GM18517 (cell line): ENCODE results near the gene PHACTR2.

Experiments
- ATAC-seq: cut with Tn5 transposase; IDR thresholded peaks from one replicate; pipeline ENCODE4 v1.9.1; 2021; ENCODE audit warnings: mild to moderate bottlenecking, moderate library complexity; ENCODE audit not compliant: unreplicated experiment

The PHACTR2 gene

DNA sequence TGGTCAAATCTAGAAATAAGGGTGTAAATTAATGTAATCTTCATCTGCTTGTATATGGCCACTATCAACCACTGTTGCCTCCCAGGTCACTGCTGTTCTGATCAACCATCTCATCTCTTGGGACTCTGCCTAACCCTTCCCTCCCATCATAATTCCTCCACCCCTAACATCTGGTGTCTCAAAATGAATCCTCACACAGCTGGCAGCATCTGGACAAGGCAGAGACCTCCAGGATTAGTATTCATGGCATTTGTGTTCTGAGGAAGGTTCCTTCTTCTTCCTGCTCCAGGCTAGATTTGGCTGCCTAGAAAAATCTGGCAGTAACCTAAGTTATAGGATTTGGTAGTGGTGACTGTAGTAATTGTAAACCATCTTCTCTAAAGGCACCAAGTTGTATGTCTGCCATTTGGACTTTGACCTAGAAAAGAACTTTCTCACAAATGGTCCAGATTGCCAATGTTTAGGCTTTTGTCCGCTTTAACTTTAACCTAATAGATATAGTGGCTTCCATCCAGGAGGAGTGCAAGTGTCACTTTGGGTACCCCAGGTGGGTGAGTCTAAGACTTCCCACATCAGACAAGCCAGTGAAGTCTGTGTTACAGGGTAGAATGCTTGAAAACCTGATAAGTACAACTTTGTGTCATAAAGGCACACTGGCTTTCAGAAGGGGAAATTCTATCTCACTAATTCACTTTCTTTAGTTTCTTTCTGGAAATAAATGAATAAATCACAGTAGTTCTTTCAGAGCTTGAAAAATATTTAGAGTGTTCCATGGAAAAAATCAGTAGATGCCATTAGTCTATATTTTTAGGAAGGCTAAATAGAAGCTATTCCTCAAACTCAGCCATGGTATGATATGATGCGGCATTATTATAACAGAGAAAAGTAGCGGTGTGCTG, 3.0 kb upstream of the PHACTR2 start:
- ATAC-seq, result no peak

GRCh38 chr6:143675382-143675900, 2.3 kb upstream of the PHACTR2 start:
- ATAC-seq, result no peak

DNA sequence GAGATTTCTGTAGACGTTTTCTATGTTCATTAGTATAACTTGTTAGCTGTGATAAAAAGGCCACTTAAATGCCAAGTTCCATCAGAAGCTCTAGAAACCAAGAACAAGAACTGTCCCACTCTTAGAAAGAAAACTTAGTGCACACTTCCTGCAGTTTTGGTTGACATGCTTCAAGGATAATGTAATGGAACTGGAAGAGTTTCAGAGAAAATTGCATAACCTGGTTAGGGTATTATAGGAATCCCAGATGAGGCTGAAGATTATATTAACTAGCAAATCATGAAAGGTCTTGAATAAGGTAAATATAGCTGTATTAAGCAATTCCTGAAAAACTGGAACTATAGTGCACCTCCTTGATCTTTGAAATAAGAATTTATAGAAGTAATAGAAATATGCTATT, 1.8 kb upstream of the PHACTR2 start:
- no peak for ATAC-seq

GRCh38 chr6:143676437-143677045, 1.2 kb upstream of the PHACTR2 start:
- ATAC-seq, result no peak

- ATAC-seq, result no peak
These were observed 231 bp upstream of the PHACTR2 start for GRCh38 chr6:143677577-143677890.

DNA sequence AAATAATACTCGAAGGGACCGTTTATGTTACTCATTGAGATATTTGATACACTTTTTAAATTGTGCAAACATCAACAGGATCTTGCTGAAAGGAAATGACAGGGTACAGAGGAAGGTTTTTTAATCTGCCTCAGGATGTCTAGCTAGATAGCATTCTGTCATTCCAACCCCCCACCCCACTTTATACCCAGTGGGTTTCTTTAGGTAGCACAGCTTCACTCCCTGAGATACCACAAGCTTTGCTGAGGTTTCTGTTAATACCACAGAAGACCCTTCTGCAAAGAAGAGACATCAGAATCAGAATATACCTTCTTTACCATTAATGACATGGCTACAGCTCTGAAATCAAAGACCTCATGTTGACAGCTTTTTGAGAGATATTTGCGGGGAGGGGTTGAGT, 1.3 kb downstream of the PHACTR2 start:
- no peak for ATAC-seq

DNA sequence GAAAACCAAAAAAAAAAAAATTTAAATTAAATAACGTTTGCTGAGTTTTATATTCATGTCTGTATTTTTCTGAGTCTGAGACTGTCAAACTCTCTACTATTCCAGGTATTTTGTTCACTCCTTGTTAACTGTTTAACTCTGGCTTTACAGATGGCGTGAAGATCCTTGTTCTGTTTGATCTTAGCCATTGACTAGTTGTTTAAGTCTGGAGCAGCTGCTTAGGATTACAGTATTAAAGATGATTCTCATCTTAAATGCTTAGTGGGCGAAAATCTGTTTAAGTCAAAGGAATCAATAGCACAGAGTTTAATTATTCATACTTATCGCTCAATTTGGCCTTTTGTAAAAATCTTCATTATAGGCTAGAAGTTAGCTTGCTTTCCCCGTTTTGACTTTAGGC, 2.4 kb downstream of the PHACTR2 start:
- ATAC-seq, result no peak

DNA sequence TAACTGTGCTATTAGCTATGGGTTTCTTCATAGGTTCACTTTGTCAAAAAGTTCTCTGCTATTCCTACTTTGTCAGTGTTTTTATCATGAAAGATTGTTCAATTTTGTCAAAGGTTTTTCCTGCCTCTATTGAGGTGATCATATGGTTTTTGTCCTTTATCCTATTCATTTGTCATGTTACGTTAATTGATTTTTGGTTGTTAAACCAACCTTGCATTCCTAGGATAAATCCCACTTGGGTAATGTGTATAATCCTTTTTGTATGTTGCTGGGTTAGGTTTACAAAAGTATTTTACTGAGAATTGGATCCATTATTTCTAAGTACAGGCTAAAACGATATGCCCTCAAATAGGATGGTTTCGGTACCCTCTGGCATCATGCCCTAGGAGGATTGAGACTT, 5.0 kb downstream of the PHACTR2 start:
- ATAC-seq, result no peak

DNA sequence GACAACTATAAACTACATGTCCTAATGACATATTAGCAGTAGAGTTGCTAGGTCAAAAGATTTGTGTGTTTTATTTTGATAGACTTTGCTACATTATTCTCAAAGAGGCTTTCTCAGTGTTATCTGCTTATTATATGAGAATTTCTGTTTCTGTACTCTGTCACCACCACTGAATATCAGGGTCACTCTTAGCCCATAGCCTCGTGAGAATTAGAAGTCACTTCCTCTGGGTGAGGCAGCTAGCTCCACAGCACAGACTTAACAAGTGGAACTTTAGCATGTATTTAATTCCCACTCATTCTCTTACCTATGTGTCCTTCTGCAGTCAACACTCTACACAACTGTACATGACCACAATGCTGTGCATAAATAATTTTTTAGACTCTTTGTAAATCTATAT, 6.7 kb downstream of the PHACTR2 start:
- ATAC-seq, result no peak

DNA sequence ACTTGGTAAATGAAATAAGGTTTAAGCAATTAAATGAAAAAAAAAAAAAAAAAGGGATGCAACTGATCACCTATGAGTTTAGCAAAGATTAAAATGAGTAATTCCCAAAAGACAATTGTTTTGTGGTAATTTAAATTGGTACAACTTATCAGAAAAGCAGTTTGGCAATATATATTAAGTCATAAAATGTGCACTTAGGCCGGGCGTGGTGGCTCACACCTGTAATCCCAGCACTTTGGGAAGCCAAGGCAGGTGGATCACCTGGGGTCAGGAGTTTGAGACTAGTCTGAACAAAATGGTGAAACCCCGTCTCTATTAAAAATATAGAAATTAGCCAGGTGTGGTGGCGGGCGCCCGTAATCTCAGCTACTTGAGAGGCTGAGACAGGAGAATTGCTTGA, 7.9 kb downstream of the PHACTR2 start:
- ATAC-seq, result no peak

- ATAC-seq, result no peak
These were observed 9.8 kb downstream of the PHACTR2 start for GRCh38 chr6:143687591-143687990.

DNA sequence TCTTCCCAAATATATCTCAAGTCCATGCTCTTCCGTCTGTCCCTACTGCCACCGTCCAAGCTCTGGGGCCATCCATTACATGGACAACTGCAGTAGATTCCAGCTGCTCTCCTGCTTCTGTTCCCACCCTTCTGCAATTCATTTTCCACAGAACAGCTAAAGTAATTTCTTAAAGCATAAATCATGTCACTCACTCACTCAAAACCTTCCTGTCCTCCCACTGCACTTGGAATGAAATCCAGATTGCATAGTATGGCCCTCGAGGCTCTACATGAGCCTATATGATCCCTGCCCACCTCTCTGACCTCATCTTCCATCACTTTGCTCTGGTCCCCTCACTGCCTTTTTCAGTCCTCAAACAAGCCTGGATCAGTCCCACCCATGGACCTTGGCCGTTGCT, 10.9 kb downstream of the PHACTR2 start:
- no peak for ATAC-seq

DNA sequence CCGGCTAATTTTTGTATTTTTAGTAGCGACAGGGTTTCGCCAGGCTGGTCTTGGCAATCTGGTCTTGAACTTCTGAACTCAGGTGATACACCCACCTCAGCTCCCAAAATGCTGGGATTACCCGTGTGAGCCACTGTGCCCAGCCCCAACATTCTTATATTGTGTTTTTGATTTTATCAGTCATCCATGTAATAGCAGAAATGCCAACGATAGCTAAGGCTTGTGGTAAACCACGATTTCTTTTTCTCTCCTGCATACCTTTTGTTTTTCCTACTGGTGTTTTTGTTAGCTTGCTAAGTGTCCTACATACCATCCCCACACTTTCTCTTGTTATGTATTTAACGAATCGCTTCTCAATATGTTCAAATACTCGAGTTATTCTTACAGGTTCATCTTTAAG, 12.1 kb downstream of the PHACTR2 start:
- no peak for ATAC-seq

DNA sequence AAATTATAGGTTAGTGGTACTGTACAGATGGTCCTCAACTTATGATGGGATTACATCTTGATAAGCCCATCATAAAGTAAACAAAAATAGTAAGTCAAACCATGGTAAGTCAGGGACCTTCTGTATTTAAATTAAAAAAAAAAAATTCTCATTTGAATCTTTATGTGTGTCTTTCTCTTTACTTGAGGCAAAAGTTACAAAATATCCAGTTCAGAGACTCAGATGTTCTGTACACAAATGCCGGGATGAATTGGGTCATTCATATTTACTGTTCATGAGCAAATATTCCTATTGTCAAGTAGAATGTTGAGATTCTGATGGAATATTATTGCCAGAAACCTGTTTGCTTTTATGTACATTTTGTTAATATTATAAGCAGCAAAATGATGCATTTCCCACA, 13.4 kb downstream of the PHACTR2 start:
- ATAC-seq, result no peak

- no peak for ATAC-seq
These were observed 14.3 kb downstream of the PHACTR2 start for GRCh38 chr6:143691900-143692636.

DNA sequence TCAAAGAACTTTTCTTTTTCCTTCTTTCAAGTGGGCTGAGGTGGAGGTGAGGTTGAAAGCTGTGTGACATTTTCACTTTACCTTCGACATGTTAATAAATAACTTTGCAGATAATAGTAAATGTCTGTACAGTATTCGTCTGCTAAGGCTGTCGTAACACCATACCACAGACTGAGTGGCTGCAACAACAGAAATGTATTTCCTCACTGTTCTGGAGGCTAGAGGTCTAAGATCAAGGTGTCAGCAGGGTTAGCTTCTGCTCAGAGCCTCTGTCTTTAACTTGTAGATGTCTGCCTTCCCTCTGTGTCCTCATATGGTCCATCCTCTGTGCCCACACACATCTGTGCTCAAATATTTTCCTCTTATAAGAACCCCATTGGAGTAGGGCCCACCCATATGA, 14.9 kb downstream of the PHACTR2 start:
- no peak for ATAC-seq

DNA sequence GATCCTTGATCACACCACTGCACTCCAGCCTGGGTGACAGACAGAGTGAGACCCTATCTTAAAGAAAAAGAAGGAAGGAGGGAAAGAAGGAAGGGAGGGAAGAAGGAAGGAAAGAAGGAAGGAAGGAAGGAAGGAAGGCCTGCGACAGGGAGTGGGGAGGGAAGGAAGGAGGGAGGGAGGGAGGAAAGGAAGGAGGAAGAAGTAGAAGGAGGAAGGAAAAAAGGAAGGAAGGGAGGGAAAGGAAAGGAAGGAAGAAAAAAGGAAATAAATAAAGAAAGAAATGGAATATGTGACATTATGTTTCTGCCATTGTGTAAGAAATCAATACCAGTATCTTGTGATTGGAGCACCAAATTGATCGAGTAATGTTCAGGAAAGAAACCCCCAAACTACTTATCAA, 16.2 kb downstream of the PHACTR2 start:
- ATAC-seq, result no peak

DNA sequence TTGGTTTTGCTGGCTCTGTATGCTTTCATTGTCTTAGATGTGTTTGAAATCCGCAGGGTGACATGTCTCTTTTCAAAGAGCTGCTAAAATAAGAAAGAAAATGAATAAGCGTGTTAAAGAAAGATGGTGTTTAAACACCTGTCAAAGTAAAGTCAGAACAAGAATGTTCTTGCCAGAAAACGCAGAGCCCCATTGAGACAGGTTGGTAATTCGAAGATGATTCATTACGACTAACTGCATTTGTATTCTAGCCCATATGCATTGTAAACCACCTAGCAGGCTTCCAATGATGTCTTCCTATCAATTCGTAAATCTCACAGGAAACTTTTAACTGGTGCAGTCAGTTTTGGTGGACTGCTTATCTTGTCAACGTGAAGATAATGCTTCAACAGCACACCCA, 16.8 kb downstream of the PHACTR2 start:
- ATAC-seq, result no peak

- no peak for ATAC-seq
These were observed 17.6 kb downstream of the PHACTR2 start for GRCh38 chr6:143695130-143695968.

GRCh38 chr6:143695969-143696663, 18.4 kb downstream of the PHACTR2 start:
- no peak for ATAC-seq
